Endothelial cell of umbilical vein (primary cell): ENCODE results near the gene CLEC16A. TPM values are rescaled to one million over a fixed set of nuclear protein-coding genes. Genes with fewer than 3 reads are reported as not detected.

Experiments used
- BruUV-seq: library from RNA; stranded (reverse); fragments of 400-500 nt; replicated peaks from 2 replicates; lab custom pipeline; 2021; lab: Mats Ljungman, UMichigan
- CTCF ChIA-PET: fragments of 300-600, 350-600 bp; sonication (Branson Sonifier 250); formaldehyde crosslinking; loops from one replicate; lab custom pipeline; 2021; ENCODE audit warnings: antibody characterized with exemption, inconsistent platforms; lab: Charles Lee
- POLR2A ChIA-PET: fragments of 300-600, 350-600 bp; sonication (Branson Sonifier 250); formaldehyde crosslinking; loops from one replicate; lab custom pipeline; 2021; ENCODE audit warnings: antibody characterized with exemption, inconsistent platforms; lab: Charles Lee
- DNase-seq: peaks from one replicate; pipeline ENCODE4 v3.0.0-alpha.2; 2011; ENCODE audit warnings: low read depth, low spot score
- FAIRE-seq: peaks from 2 replicates; lab custom pipeline; 2011; peaks lifted over from hg19 to GRCh38; lab: Jason Lieb, UNC
- H2AFZ ChIP-seq: 2 replicates; pipeline ENCODE4 v1.6.0; 2012; ENCODE audit warnings: low read depth, low read length, control low read depth, inconsistent platforms
- H3K27ac ChIP-seq: 2 replicates; pipeline ENCODE4 v1.5.1; 2011; ENCODE audit warnings: low read depth, mild to moderate bottlenecking, control low read depth, low read length, moderate library complexity; ENCODE audit not compliant: insufficient read depth
- H3K27me3 ChIP-seq, 2 experiments: 2 replicates each; pipeline versions ENCODE4 v1.6.0 to v1.6.1; 2011; ENCODE audit warnings: low read length in 2 of 2, mixed read lengths in 1 of 2; ENCODE audit not compliant: control insufficient read depth in 2 of 2, insufficient read depth in 2 of 2
- H3K36me3 ChIP-seq, 2 experiments: 2 replicates in 1 of 2; 3 replicates in 1 of 2; pipeline ENCODE4 v1.5.1; 2011; ENCODE audit warnings: low read length in 2 of 2, mild to moderate bottlenecking in 1 of 2, moderate library complexity in 1 of 2; ENCODE audit not compliant: control insufficient read depth in 2 of 2, insufficient read depth in 2 of 2; ENCODE audit errors: extremely low read depth in 1 of 2
- H3K4me1 ChIP-seq: 3 replicates; pipeline ENCODE4 v1.5.1; 2011; ENCODE audit warnings: mild to moderate bottlenecking, low read length; ENCODE audit not compliant: control insufficient read depth, insufficient read depth; ENCODE audit errors: extremely low read depth
- H3K4me2 ChIP-seq: 2 replicates; pipeline ENCODE4 v1.6.1; 2011; ENCODE audit warnings: low read length, control low read depth, mixed read lengths; ENCODE audit not compliant: insufficient read depth
- H3K4me3 ChIP-seq, 3 experiments: fragments of 200-600 bp in 1 of 3; sonication (generic), shearing (Covaris generic) in 1 of 3; replicated peaks in 1 of 3; 2 replicates each; pipeline ENCODE4 v1.5.1; 2011 to 2016; ENCODE audit warnings: control low read depth in 3 of 3, low read length in 3 of 3, mild to moderate bottlenecking in 2 of 3, inconsistent platforms in 1 of 3, low read depth in 1 of 3, moderate library complexity in 1 of 3; ENCODE audit not compliant: insufficient read depth in 1 of 3
- H3K79me2 ChIP-seq: 2 replicates; pipeline ENCODE4 v1.6.0; 2012; ENCODE audit warnings: low read length, inconsistent platforms; ENCODE audit not compliant: control insufficient read depth, insufficient read depth
- H3K9ac ChIP-seq: replicated peaks from 2 replicates; pipeline ENCODE3; 2011; ENCODE audit warnings: low read length, control low read depth; ENCODE audit not compliant: insufficient read depth; ENCODE audit errors: extremely low read depth
- H3K9me1 ChIP-seq: replicated peaks from 3 replicates; pipeline ENCODE4 v1.6.0; 2011; ENCODE audit warnings: mild to moderate bottlenecking, low read length; ENCODE audit not compliant: control insufficient read depth, insufficient read depth; ENCODE audit errors: extremely low read depth
- H3K9me3 ChIP-seq: replicated peaks from 2 replicates; pipeline ENCODE4 v1.5.1; 2012; ENCODE audit warnings: low read length, inconsistent platforms; ENCODE audit not compliant: control insufficient read depth, insufficient read depth
- H4K20me1 ChIP-seq: replicated peaks from 2 replicates; pipeline ENCODE3; 2011; ENCODE audit warnings: mild to moderate bottlenecking, low read length; ENCODE audit not compliant: control insufficient read depth, insufficient read depth; ENCODE audit errors: extremely low read depth
- EZH2 ChIP-seq: IDR thresholded peaks from 2 replicates; pipeline ENCODE4 v1.6.1; 2012; ENCODE audit warnings: borderline replicate concordance, low read depth, mild to moderate bottlenecking, moderate library complexity, low read length, inconsistent platforms; ENCODE audit not compliant: severe bottlenecking
- FOS ChIP-seq: IDR thresholded peaks from 2 replicates; pipeline ENCODE4 v1.6.1; 2011; ENCODE audit warnings: mild to moderate bottlenecking, low read length, moderate library complexity, borderline replicate concordance; ENCODE audit not compliant: insufficient read depth
- GATA2 ChIP-seq: IDR thresholded peaks from 2 replicates; pipeline ENCODE4 v1.7.0; 2011; ENCODE audit warnings: low read depth, mild to moderate bottlenecking, moderate library complexity, mixed read lengths, low read length; ENCODE audit not compliant: insufficient read length, insufficient read depth
- JUN ChIP-seq: IDR thresholded peaks from 2 replicates; pipeline ENCODE4 v1.6.1; 2011; ENCODE audit warnings: borderline replicate concordance, low read depth; ENCODE audit not compliant: insufficient read length, insufficient read depth
- MYC ChIP-seq: IDR thresholded peaks from one replicate; pipeline ENCODE4 v1.6.1; 2011; ENCODE audit warnings: mild to moderate bottlenecking, low read depth, low read length
- POLR2A ChIP-seq: IDR thresholded peaks from 2 replicates; pipeline ENCODE4 v1.6.1; 2012; ENCODE audit warnings: low read depth, mild to moderate bottlenecking, control low read depth, low read length
- POLR2AphosphoS5 ChIP-seq: IDR thresholded peaks from 2 replicates; pipeline ENCODE4 v1.6.1; 2012; ENCODE audit warnings: low read depth, mild to moderate bottlenecking, control low read depth, low read length, moderate library complexity; ENCODE audit not compliant: insufficient read depth
- dilution Hi-C: fragments of 300-500 bp; cut with MboI; formaldehyde crosslinking; loops from one replicate; pipeline ENCODE4 v1.15.0; 2019; ENCODE audit warnings: low sequenced_read_pairs; ENCODE audit not compliant: extremely low pct_ligation_motif_present
- intact Hi-C: fragments of 100-400 bp; cut with micrococcal nuclease; formaldehyde crosslinking; loops from one replicate; pipeline ENCODE4 v1.10.0; 2022
- polyA plus RNA-seq, 4 experiments: library from polyadenylated mRNA; depleted of rRNA in 3 of 4; stranded (reverse) in 3 of 4; unstranded in 1 of 4; fragments of >200 nt; gene quantifications; 2 replicates each; pipeline versions ENCODE4 v1.2.1 to v1.2.3, GENCODE V29; 2011 to 2012; ENCODE audit warnings: missing spikeins in 1 of 4
- total RNA-seq: library from RNA; stranded (reverse); gene quantifications from 2 replicates; pipeline ENCODE4 v1.2.3, GENCODE V29; 2021
- TF ChIP-seq, protein P1 (sequence below): IDR thresholded peaks from 2 replicates; pipeline ENCODE4 v1.6.1; 2011; ENCODE audit not compliant: insufficient read depth, insufficient read length
- TF ChIP-seq, protein P2 (sequence below), 2 donors: IDR thresholded peaks; 1 replicate in 1 of 2; 2 replicates in 1 of 2; pipeline ENCODE4 v1.5.1; 2011; ENCODE audit warnings: low read length in 2 of 2, mild to moderate bottlenecking in 2 of 2, moderate library complexity in 2 of 2, control low read depth in 1 of 2, inconsistent platforms in 1 of 2, low read depth in 1 of 2; ENCODE audit not compliant: insufficient read depth in 1 of 2; ENCODE audit errors: extremely low read depth in 1 of 2

The CLEC16A gene
- total and polyA plus RNA-seq, 2 donors (not counting 3 experiments of a cell fraction or from before 2014, with no cell fraction given), result 11.4 to 23.3 TPM

DNA sequence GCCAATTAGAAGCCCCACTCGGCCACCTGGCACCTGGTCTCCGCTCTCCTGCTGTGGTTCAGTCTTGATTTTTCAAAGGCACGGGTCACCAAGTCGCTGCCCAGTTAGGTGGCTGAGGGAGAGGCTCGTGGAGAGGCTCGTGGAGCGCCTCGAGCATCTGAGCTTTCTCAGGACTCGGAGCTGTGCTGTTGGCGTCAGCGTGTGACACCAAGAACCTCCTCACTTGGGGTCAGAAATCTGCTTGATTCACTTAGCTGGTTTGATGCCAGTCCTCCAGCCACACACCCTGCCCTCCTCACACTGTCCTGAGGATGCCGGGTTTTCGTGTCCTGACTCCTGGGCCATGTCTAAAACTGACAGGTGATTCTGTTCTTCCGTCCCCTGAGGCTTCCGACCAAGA lies 229.1 kb downstream of the CLEC16A start:
- DNase-seq (no peak), FAIRE-seq (no peak)
- no peak overlapping the region for H3K27ac ChIP-seq
- TF ChIP-seq POLR2A (no peak), MYC (no peak), FOS (no peak), EZH2 (no peak), GATA2 (no peak), POLR2AphosphoS5 (no peak), JUN (no peak)
- TF ChIP-seq, protein P1, sequence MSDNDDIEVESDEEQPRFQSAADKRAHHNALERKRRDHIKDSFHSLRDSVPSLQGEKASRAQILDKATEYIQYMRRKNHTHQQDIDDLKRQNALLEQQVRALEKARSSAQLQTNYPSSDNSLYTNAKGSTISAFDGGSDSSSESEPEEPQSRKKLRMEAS, result no peak
- TF ChIP-seq, protein P2, sequence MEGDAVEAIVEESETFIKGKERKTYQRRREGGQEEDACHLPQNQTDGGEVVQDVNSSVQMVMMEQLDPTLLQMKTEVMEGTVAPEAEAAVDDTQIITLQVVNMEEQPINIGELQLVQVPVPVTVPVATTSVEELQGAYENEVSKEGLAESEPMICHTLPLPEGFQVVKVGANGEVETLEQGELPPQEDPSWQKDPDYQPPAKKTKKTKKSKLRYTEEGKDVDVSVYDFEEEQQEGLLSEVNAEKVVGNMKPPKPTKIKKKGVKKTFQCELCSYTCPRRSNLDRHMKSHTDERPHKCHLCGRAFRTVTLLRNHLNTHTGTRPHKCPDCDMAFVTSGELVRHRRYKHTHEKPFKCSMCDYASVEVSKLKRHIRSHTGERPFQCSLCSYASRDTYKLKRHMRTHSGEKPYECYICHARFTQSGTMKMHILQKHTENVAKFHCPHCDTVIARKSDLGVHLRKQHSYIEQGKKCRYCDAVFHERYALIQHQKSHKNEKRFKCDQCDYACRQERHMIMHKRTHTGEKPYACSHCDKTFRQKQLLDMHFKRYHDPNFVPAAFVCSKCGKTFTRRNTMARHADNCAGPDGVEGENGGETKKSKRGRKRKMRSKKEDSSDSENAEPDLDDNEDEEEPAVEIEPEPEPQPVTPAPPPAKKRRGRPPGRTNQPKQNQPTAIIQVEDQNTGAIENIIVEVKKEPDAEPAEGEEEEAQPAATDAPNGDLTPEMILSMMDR (IDR thresholded peaks at IDR 0.05; ENCODE audit: extremely low read depth in 1 of 2, insufficient read depth in 1 of 2, low read depth in 1 of 2, low read length in 2 of 2), result no peak
- no peak overlapping the region for H2AFZ ChIP-seq
- peaks cover 0 to 2% of the 10 kb centered on the region in 2 experiments for H3K36me3 ChIP-seq
- no TSS peak for BruUV-seq
- no peak overlapping the region for H3K9ac ChIP-seq
- no peaks in the 10 kb centered on the region for H4K20me1 ChIP-seq
- intact Hi-C loops, result no loop called here
- ChIA-PET CTCF (no interaction called here), POLR2A (no interaction called here)
- dilution Hi-C loops, result no loop called here
- no peaks in the 10 kb centered on the region for H3K9me1 ChIP-seq
- H3K4me2 ChIP-seq, result no peak overlapping the region
- no peaks in the 10 kb centered on the region for H3K27me3 ChIP-seq
- no peaks in the 10 kb centered on the region for H3K4me1 ChIP-seq
- no peaks in the 10 kb centered on the region for H3K79me2 ChIP-seq
- no peaks in the 10 kb centered on the region for H3K9me3 ChIP-seq
- H3K4me3 ChIP-seq, result no peak overlapping the region
